CD14-positive monocyte (primary cell): ENCODE results near the gene HLA-F. TPM values are rescaled to one million over a fixed set of nuclear protein-coding genes. Genes with fewer than 3 reads are reported as not detected.

ENCODE experiments used
- DNase-seq, 3 donors: peaks; one replicate each; pipeline ENCODE4 v3.0.0-alpha.2; 2011 to 2022
- H2AFZ ChIP-seq: 2 replicates; pipeline ENCODE4 v1.6.0; 2012; ENCODE audit warnings: mild to moderate bottlenecking, low read depth, low read length, inconsistent platforms; ENCODE audit not compliant: insufficient read depth, poor library complexity, severe bottlenecking
- H3K27ac ChIP-seq, 2 donors: 1 replicate in 1 of 2; 2 replicates in 1 of 2; pipeline ENCODE4 v1.5.1; 2012 to 2013; ENCODE audit warnings: low read length in 2 of 2, control low read depth in 1 of 2, inconsistent platforms in 1 of 2, low read depth in 1 of 2, mild to moderate bottlenecking in 1 of 2
- H3K27me3 ChIP-seq, 2 donors: one replicate each; pipeline versions ENCODE4 v1.6.0 to v1.6.1; 2011 to 2013; ENCODE audit warnings: low read length in 2 of 2; ENCODE audit not compliant: control insufficient read depth in 2 of 2, insufficient read depth in 2 of 2
- H3K36me3 ChIP-seq, 2 donors: replicated peaks in 1 of 2; 1 replicate in 1 of 2; 2 replicates in 1 of 2; pipeline versions ENCODE4 v1.5.1 to v1.6.1; 2012 to 2013; ENCODE audit warnings: low read length in 2 of 2, control low read depth in 1 of 2, inconsistent platforms in 1 of 2, mild to moderate bottlenecking in 1 of 2; ENCODE audit not compliant: insufficient read depth in 2 of 2, control insufficient read depth in 1 of 2
- H3K4me1 ChIP-seq, 2 donors: 1 replicate in 1 of 2; 2 replicates in 1 of 2; pipeline versions ENCODE4 v1.5.1 to v1.6.1; 2012 to 2013; ENCODE audit warnings: low read length in 2 of 2, control low read depth in 1 of 2, inconsistent platforms in 1 of 2, mild to moderate bottlenecking in 1 of 2, moderate library complexity in 1 of 2; ENCODE audit not compliant: insufficient read depth in 2 of 2, control insufficient read depth in 1 of 2
- H3K4me2 ChIP-seq: replicated peaks from 2 replicates; pipeline ENCODE3; 2012; ENCODE audit warnings: low read length, moderate library complexity, mild to moderate bottlenecking; ENCODE audit not compliant: poor library complexity, severe bottlenecking; ENCODE audit errors: extremely low read depth
- H3K4me3 ChIP-seq, 3 experiments: fragments of 200-600 bp in 1 of 3; sonication (generic) in 1 of 3; replicated peaks in 1 of 3; 1 replicate in 2 of 3; 2 replicates in 1 of 3; pipeline ENCODE4 v1.5.1; 2011 to 2013; ENCODE audit warnings: low read length in 3 of 3, mild to moderate bottlenecking in 3 of 3, control low read depth in 2 of 3, low read depth in 2 of 3, inconsistent platforms in 1 of 3, moderate library complexity in 1 of 3
- H3K79me2 ChIP-seq: 2 replicates; pipeline ENCODE4 v1.6.0; 2012; ENCODE audit warnings: mild to moderate bottlenecking, control low read depth, inconsistent platforms, low read length, moderate library complexity; ENCODE audit not compliant: insufficient read depth
- H3K9ac ChIP-seq: 2 replicates; pipeline ENCODE4 v1.6.0; 2017; ENCODE audit warnings: low read length, mild to moderate bottlenecking; ENCODE audit not compliant: insufficient read depth, poor library complexity, severe bottlenecking
- H3K9me3 ChIP-seq, 2 donors: replicated peaks in 1 of 2; 1 replicate in 1 of 2; 2 replicates in 1 of 2; pipeline versions ENCODE4 v1.5.1 to v1.6.1; 2012 to 2013; ENCODE audit warnings: low read length in 2 of 2, control low read depth in 1 of 2; ENCODE audit not compliant: control insufficient read depth in 1 of 2, insufficient read depth in 1 of 2
- H4K20me1 ChIP-seq: 2 replicates; pipeline ENCODE4 v1.6.0; 2012; ENCODE audit warnings: mild to moderate bottlenecking, low read length, control low read depth, moderate library complexity; ENCODE audit not compliant: insufficient read depth
- H3K27ac Mint-ChIP-seq, 7 donors: one replicate each; pipeline ENCODE4 v1.8.0; 2020; ENCODE audit warnings: mild to moderate bottlenecking in 7 of 7, mixed read lengths in 7 of 7, moderate library complexity in 6 of 7, inconsistent platforms in 2 of 7
- H3K27me3 Mint-ChIP-seq, 3 donors: one replicate each; pipeline ENCODE4 v1.8.0; 2021 to 2022; ENCODE audit warnings: low read depth in 3 of 3, mild to moderate bottlenecking in 3 of 3, mixed read lengths in 3 of 3, moderate library complexity in 3 of 3, inconsistent platforms in 1 of 3
- H3K36me3 Mint-ChIP-seq, 2 donors: one replicate each; pipeline ENCODE4 v1.8.0; 2020; ENCODE audit warnings: mixed read lengths in 2 of 2, inconsistent platforms in 1 of 2, mild to moderate bottlenecking in 1 of 2
- H3K4me1 Mint-ChIP-seq: one replicate; pipeline ENCODE4 v1.8.0; 2020; ENCODE audit warnings: mild to moderate bottlenecking, mixed read lengths
- H3K4me3 Mint-ChIP-seq, 2 donors: one replicate each; pipeline ENCODE4 v1.8.0; 2020; ENCODE audit warnings: mild to moderate bottlenecking in 2 of 2, mixed read lengths in 2 of 2, moderate library complexity in 1 of 2
- H3K9me3 Mint-ChIP-seq, 7 donors: one replicate each; pipeline ENCODE4 v1.8.0; 2020 to 2022; ENCODE audit warnings: mixed read lengths in 7 of 7, mild to moderate bottlenecking in 6 of 7, moderate library complexity in 6 of 7, inconsistent platforms in 2 of 7
- WGBS: methylation state at CpG from one replicate; pipeline ENCODE4 v1.1.5; 2013; ENCODE audit warnings: missing lambda C conversion rate; ENCODE audit not compliant: insufficient coverage; 5-methylcytosine and 5-hydroxymethylcytosine counted together
- intact Hi-C, 2 donors: fragments of 100-400 bp; cut with micrococcal nuclease; formaldehyde crosslinking; loops; one replicate each; pipeline versions ENCODE4 v1.15.0 to v1.15.1; 2023
- polyA plus RNA-seq, 3 donors: library from polyadenylated mRNA; depleted of rRNA in 1 of 3; unstranded in 2 of 3; stranded (reverse) in 1 of 3; fragments of 300-500 nt in 2 of 3; fragments of >200 nt in 1 of 3; fragmentation: Illumina TruSeq in 2 of 3; gene quantifications; 1 replicate in 2 of 3; 2 replicates in 1 of 3; pipeline ENCODE4 v1.2.3, GENCODE V29; 2012 to 2021
- TF ChIP-seq, protein P1 (sequence below): fragments of 200-600 bp; IDR thresholded peaks from one replicate; pipeline ENCODE4 v1.8.0; 2022; ENCODE audit warnings: antibody characterized with exemption, mild to moderate bottlenecking

Gene HLA-F
- polyA plus RNA-seq, 3 donors: 283 to 816 (median 394) TPM

DNA sequence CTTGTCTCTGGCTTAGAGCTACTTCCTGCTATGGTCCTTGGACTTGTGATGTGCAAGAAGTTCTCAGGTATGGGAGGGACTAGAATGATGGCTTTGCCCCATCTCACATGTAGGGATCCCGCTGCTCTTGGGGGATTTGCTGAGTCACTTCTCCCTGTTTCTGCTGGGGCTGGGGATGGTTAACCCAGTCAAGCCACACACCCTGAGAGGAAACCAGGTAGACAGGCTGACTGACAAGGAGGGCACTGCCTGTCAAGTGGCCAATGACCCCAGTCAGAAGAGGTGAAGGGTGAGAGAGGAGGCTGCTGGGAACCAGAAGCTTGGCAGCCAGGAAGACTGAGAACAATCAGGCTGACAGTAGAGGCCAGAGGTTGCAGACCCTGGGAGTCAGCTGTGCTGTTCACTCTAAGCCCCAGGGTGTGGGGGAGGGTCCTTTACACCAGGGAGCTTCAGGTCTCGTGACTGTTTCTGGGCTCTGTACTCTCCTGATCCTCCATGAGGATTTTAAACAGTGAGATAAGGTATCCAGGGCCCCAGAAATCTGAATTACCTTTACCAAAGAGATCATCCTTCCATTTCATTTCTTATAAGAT lies 34.6 kb downstream of the HLA-F start:
- H3K27me3 ChIP-seq: no peaks in the 10 kb centered on the region
- TF ChIP-seq, protein P1, sequence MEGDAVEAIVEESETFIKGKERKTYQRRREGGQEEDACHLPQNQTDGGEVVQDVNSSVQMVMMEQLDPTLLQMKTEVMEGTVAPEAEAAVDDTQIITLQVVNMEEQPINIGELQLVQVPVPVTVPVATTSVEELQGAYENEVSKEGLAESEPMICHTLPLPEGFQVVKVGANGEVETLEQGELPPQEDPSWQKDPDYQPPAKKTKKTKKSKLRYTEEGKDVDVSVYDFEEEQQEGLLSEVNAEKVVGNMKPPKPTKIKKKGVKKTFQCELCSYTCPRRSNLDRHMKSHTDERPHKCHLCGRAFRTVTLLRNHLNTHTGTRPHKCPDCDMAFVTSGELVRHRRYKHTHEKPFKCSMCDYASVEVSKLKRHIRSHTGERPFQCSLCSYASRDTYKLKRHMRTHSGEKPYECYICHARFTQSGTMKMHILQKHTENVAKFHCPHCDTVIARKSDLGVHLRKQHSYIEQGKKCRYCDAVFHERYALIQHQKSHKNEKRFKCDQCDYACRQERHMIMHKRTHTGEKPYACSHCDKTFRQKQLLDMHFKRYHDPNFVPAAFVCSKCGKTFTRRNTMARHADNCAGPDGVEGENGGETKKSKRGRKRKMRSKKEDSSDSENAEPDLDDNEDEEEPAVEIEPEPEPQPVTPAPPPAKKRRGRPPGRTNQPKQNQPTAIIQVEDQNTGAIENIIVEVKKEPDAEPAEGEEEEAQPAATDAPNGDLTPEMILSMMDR: no peak
- peaks cover 0 to 3% (median 1%) of the 10 kb centered on the region in 3 donors for H3K27me3 Mint-ChIP-seq
- no peak for DNase-seq
- no peaks in the 10 kb centered on the region for H3K36me3 ChIP-seq
- H3K4me3 Mint-ChIP-seq: no peak overlapping the region
- H3K4me2 ChIP-seq: no peak overlapping the region
- no peaks in the 10 kb centered on the region for H3K79me2 ChIP-seq
- no peaks in the 10 kb centered on the region for H3K9me3 ChIP-seq
- intact Hi-C loops: no loop called here
- peaks cover 0 to 13% of the 10 kb centered on the region in 2 donors for H3K36me3 Mint-ChIP-seq
- no peak overlapping the region for H2AFZ ChIP-seq
- H3K4me1 ChIP-seq: peaks cover 0 to 6% of the 10 kb centered on the region in 2 donors
- H3K27ac Mint-ChIP-seq: no peak overlapping the region
- H3K9ac ChIP-seq: no peak overlapping the region
- no peak overlapping the region for H3K4me3 ChIP-seq
- no peaks in the 10 kb centered on the region for H4K20me1 ChIP-seq
- WGBS: no CpG with 5 or more reads among the region's 2 CpGs
- H3K27ac ChIP-seq: no peak overlapping the region
- H3K4me1 Mint-ChIP-seq: peaks cover 9% of the 10 kb centered on the region
- H3K9me3 Mint-ChIP-seq: no peaks in the 10 kb centered on the region

DNA sequence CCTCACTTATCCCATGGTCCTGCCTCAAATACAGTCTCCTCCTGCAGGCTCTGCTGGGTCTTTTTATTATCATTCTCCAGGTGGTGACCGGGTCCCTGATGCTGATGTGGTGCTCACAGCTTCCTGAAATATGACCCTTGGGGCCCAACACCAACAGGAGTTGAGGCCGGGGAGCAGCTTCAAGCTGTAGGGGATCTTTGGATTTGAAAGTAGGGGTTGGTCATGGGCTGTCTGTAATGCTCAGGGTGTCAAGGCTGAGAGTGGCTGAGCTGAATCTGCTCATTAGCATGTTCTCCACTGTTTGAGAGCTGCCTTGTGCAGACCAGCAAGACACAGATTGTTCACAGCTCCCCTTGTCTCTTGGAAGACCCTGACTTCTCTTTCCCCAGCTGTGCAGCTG lies 35.5 kb downstream of the HLA-F start:
- TF ChIP-seq, protein P1: no peak
- Histone ChIP-seq H3K9me3 (no peaks in the 10 kb centered on the region), H4K20me1 (no peaks in the 10 kb centered on the region), H3K4me1 (peaks cover 0 to 5% of the 10 kb centered on the region in 2 donors), H3K4me3 (no peak overlapping the region), H2AFZ (no peak overlapping the region), H3K4me2 (no peak overlapping the region), H3K9ac (no peak overlapping the region), H3K36me3 (no peaks in the 10 kb centered on the region), H3K79me2 (no peaks in the 10 kb centered on the region), H3K27me3 (no peaks in the 10 kb centered on the region), H3K27ac (no peak overlapping the region)
- peaks cover 0 to 13% of the 10 kb centered on the region in 2 donors for H3K36me3 Mint-ChIP-seq
- H3K9me3 Mint-ChIP-seq: no peaks in the 10 kb centered on the region
- no peak overlapping the region for H3K4me3 Mint-ChIP-seq
- H3K4me1 Mint-ChIP-seq: peaks cover 13% of the 10 kb centered on the region
- 100% methylated on average over 1 of the region's 2 CpGs for WGBS
- H3K27ac Mint-ChIP-seq: no peak overlapping the region
- no peak for DNase-seq
- intact Hi-C loops: no loop called here
- H3K27me3 Mint-ChIP-seq: peaks cover 0 to 3% (median 1%) of the 10 kb centered on the region in 3 donors
